CD4-positive, alpha-beta T cell treated with Interleukin-17A for 4 hours (primary cell): ENCODE measurements around the gene COMMD6.

Experiments
- DNase-seq: peaks from one replicate; pipeline ENCODE4 v3.0.0-alpha.2; 2020; ENCODE audit warnings: mixed read lengths

COMMD6 gene

GRCh38 chr13:75482070-75482819 lies 55.4 kb downstream of the COMMD6 start, which contains the start of gene TBC1D4:
TBC1D4 (minus strand) TSS chr13:75482169; CDS start chr13:75481767, 402 bp downstream.
- DNase-seq: peak; percentile 60

DNA sequence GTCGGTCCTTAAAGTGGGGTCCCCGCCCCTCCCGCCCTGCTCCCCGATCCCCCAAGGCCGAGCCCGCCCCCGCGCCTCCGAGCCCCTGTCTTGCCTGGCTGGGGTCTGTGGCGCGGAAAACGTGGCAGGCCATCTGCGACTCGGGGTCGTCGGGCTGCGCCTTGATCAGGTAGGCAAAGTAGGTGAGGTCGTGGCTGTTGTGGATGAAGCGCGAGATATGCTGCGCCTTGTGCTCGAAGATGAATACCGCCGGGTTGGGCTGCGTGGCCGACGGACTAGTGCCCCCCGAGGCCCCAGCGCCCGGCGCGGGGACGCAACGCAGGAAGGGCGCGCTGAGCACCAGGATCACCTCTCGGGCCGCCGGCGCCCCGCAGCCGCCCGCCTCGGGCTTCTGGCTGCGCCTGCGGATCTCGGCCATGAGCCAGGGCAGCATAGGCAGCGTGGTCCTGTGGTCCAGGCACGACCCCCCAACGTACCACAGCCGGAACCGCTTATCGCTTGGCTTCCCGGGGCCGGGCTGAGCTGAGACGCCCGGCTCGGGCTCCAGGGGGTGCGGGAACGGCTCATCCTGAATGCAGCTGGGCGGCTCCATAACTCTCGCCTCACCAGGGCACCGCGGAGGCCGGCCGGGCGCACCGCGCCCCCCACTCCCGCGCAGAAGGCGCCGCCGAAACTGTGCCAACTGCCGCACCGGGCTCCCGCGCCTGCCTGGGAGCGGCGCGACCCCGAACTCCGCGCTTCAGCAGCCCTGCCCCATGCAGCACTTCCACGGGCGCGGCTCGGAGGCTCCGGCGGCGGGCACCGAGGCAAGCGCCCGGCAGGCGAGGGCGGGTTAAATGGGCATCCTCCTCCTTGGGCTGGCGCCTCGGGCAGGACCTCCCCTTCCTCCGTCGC lies 56.2 kb downstream of the COMMD6 start:
- peak; percentile 5 for DNase-seq

GRCh38 chr13:75480671-75481175 lies 56.9 kb downstream of the COMMD6 start:
- DNase-seq: peak; percentile 18

- no peak for DNase-seq
Measured at GRCh38 chr13:75479102-75479740, 58.4 kb downstream of the COMMD6 start.

DNA sequence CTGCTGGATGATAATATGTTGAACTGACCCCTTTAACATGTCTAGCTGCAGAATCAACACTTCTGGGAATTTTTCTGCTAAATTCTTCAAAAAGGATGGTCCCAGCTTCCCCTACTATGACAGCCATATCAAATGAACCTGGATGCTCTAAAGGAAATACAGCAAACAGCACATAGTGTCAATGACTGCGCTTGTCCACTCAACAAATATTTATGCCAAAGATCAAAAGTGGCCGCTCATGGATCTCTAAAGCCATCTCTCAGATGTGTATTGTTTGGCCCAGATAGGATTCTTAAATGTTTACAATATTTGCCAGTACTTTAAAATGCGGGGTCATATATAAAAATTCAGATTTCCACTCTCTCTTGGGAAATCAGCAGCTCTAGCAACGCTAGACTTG lies 59.0 kb downstream of the COMMD6 start:
- no peak for DNase-seq
